GM23248 (cell line): ENCODE results near the gene FLOT1. TPM values are rescaled to one million over a fixed set of nuclear protein-coding genes. Genes with fewer than 3 reads are reported as not detected.

Experiments used
- DNase-seq: peaks from one replicate; pipeline ENCODE4 v3.0.0-alpha.2; 2015
- H2AFZ ChIP-seq: fragments of 200-600 bp; sonication (generic); 2 replicates; pipeline ENCODE4 v1.6.1; 2016; ENCODE audit warnings: antibody characterized with exemption
- H3F3A ChIP-seq: fragments of 200-600 bp; sonication (generic); 2 replicates; pipeline ENCODE4 v1.6.1; 2016; ENCODE audit warnings: mild to moderate bottlenecking, antibody characterized with exemption, mixed run types; ENCODE audit not compliant: insufficient read depth
- H3K27ac ChIP-seq: fragments of 200-600 bp; sonication (generic); 2 replicates; pipeline ENCODE4 v1.5.1; 2016; ENCODE audit warnings: mild to moderate bottlenecking
- H3K27me3 ChIP-seq: fragments of 200-600 bp; sonication (generic); replicated peaks from 2 replicates; pipeline ENCODE4 v1.6.1; 2016; ENCODE audit warnings: mild to moderate bottlenecking; ENCODE audit not compliant: insufficient read depth
- H3K36me3 ChIP-seq: fragments of 200-600 bp; sonication (generic); 2 replicates; pipeline ENCODE4 v1.6.1; 2016; ENCODE audit warnings: low read depth, mild to moderate bottlenecking
- H3K4me1 ChIP-seq: fragments of 200-600 bp; sonication (generic); 2 replicates; pipeline ENCODE4 v1.6.1; 2016; ENCODE audit warnings: mild to moderate bottlenecking; ENCODE audit not compliant: insufficient read depth
- H3K4me2 ChIP-seq: fragments of 200-600 bp; sonication (generic); one replicate; pipeline ENCODE4 v1.6.1; 2016; ENCODE audit warnings: mild to moderate bottlenecking; ENCODE audit not compliant: unreplicated experiment
- H3K4me3 ChIP-seq: fragments of 200-600 bp; sonication (generic); 2 replicates; pipeline ENCODE4 v1.5.1; 2016; ENCODE audit warnings: mild to moderate bottlenecking
- H3K79me2 ChIP-seq: fragments of 200-600 bp; sonication (generic); 2 replicates; pipeline ENCODE4 v1.6.1; 2016; ENCODE audit warnings: mild to moderate bottlenecking; ENCODE audit not compliant: insufficient read depth
- H3K9ac ChIP-seq: fragments of 200-600 bp; sonication (generic); 2 replicates; pipeline ENCODE4 v1.6.1; 2016; ENCODE audit warnings: mild to moderate bottlenecking
- H3K9me2 ChIP-seq: fragments of 200-600 bp; sonication (generic); 2 replicates; pipeline ENCODE4 v1.6.1; 2016; ENCODE audit warnings: mixed run types, mild to moderate bottlenecking, moderate library complexity; ENCODE audit not compliant: insufficient read depth
- H3K9me3 ChIP-seq: fragments of 200-600 bp; sonication (generic); one replicate; pipeline ENCODE4 v1.6.1; 2017; ENCODE audit warnings: low read depth
- H4K20me1 ChIP-seq: fragments of 200-600 bp; sonication (generic); 2 replicates; pipeline ENCODE4 v1.6.0; 2016; ENCODE audit not compliant: insufficient read depth
- EZH2 ChIP-seq: fragments of 200-600 bp; sonication (generic); IDR thresholded peaks from 2 replicates; pipeline ENCODE4 v1.6.1; 2018; ENCODE audit warnings: antibody characterized with exemption, mild to moderate bottlenecking; ENCODE audit not compliant: insufficient read depth, poor library complexity, severe bottlenecking
- EZH2phosphoT487 ChIP-seq: fragments of 200-600 bp; sonication (generic); IDR thresholded peaks from 2 replicates; pipeline ENCODE4 v1.6.1; 2018; ENCODE audit warnings: antibody characterized with exemption, moderate library complexity, mild to moderate bottlenecking, low read depth; ENCODE audit not compliant: insufficient read depth
- WGBS, 2 experiments: methylation state at CpG; one replicate each; pipeline ENCODE4 v1.1.6; 2015 to 2017; ENCODE audit warnings: low lambda C conversion rate in 2 of 2, low coverage in 1 of 2; ENCODE audit errors: missing lambda C conversion rate in 2 of 2; 5-methylcytosine and 5-hydroxymethylcytosine counted together
- in situ Hi-C: fragments of 300-500 bp; cut with MboI; formaldehyde crosslinking; loops from 2 replicates; pipeline ENCODE4 v1.15.0; 2020
- polyA plus RNA-seq: library from polyadenylated mRNA; unstranded; fragments of >200 nt; fragmentation: Nextera tagmentation; extraction: Ambion mirVana; gene quantifications from 2 replicates; pipeline ENCODE4 v1.2.1, GENCODE V29; 2016
- total RNA-seq: library from RNA; depleted of rRNA; stranded (reverse); fragments of >200 nt; shearing (Covaris generic); gene quantifications from 2 replicates; pipeline ENCODE4 v1.2.3, GENCODE V29; 2014

The FLOT1 gene
- total and polyA plus RNA-seq, 2 experiments from 2014 or later: 165 to 171 TPM

GRCh38 chr6:30690403-30691207 lies 51.9 kb downstream of the FLOT1 start, which contains the start of gene NRM:
Gene NRM (minus strand): TSS chr6:30690984. CDS start chr6:30690974, 10 bp downstream.
- peak within 1 kb of the TSS; percentile 92 for H3K27ac ChIP-seq
- peaks cover 43% of the 10 kb centered on the region for H3F3A ChIP-seq
- DNase-seq: peak; percentile 96
- H3K9me2 ChIP-seq: no peaks in the 10 kb centered on the region
- H4K20me1 ChIP-seq: no peaks in the 10 kb centered on the region
- no peaks in the 10 kb centered on the region for H3K36me3 ChIP-seq
- in situ Hi-C loops: no loop called here
- TF ChIP-seq EZH2phosphoT487: no peak
- TF ChIP-seq EZH2: no peak
- H3K27me3 ChIP-seq: no peaks in the 10 kb centered on the region
- H2AFZ ChIP-seq: peak within 1 kb of the TSS; percentile 91
- peak within 1 kb of the TSS; percentile 83 for H3K4me2 ChIP-seq
- H3K4me1 ChIP-seq: peaks cover 41% of the 10 kb centered on the region
- H3K9ac ChIP-seq: peak within 1 kb of the TSS; percentile 85
- H3K79me2 ChIP-seq: peaks cover 40% of the 10 kb centered on the region
- H3K4me3 ChIP-seq: peak within 1 kb of the TSS; percentile 91
- 2 to 3% methylated on average over 26 to 40 of the region's 40 CpGs for WGBS, 2 experiments
- no peaks in the 10 kb centered on the region for H3K9me3 ChIP-seq

- WGBS, 2 experiments: 46 to 47% methylated on average over 4 of the region's 4 CpGs
- peak overlapping the region; percentile 85 for H3K9ac ChIP-seq
These were observed 52.5 kb downstream of the FLOT1 start for GRCh38 chr6:30689985-30690384.

GRCh38 chr6:30689022-30689865 lies 53.2 kb downstream of the FLOT1 start:
- no peak for DNase-seq
- H2AFZ ChIP-seq: no peak overlapping the region
- peak overlapping the region; percentile 100 for H3K27ac ChIP-seq

More at GRCh38 chr6:30689985-30690384, 52.5 kb downstream of the FLOT1 start:
- peak overlapping the region; percentile 83 for H3K4me2 ChIP-seq
- no peaks in the 10 kb centered on the region for H3K9me3 ChIP-seq
- no peaks in the 10 kb centered on the region for H3K9me2 ChIP-seq
- in situ Hi-C loops: no loop called here
- H3K4me3 ChIP-seq: peak overlapping the region; percentile 91
- H3K36me3 ChIP-seq: peaks cover 6% of the 10 kb centered on the region; the same call in 1 of the 2 replicates
- peaks cover 45% of the 10 kb centered on the region for H3F3A ChIP-seq
- H3K27ac ChIP-seq: peak overlapping the region; percentile 92
- peaks cover 35% of the 10 kb centered on the region for H3K4me1 ChIP-seq
- DNase-seq: no peak
- TF ChIP-seq EZH2 (no peak), EZH2phosphoT487 (no peak)
- H4K20me1 ChIP-seq: no peaks in the 10 kb centered on the region
- no peaks in the 10 kb centered on the region for H3K27me3 ChIP-seq
- no peak overlapping the region for H2AFZ ChIP-seq
- H3K79me2 ChIP-seq: peaks cover 46% of the 10 kb centered on the region

GRCh38 chr6:30688569-30688968 lies 53.9 kb downstream of the FLOT1 start:
- Histone ChIP-seq H3K9me3 (no peaks in the 10 kb centered on the region), H3K4me3 (peak overlapping the region; percentile 100), H3K79me2 (peaks cover 60% of the 10 kb centered on the region), H3K27me3 (no peaks in the 10 kb centered on the region), H3F3A (peaks cover 50% of the 10 kb centered on the region), H2AFZ (no peak overlapping the region), H3K27ac (peak overlapping the region; percentile 100), H3K9me2 (no peaks in the 10 kb centered on the region), H3K36me3 (peaks cover 6% of the 10 kb centered on the region; the same call in 1 of the 2 replicates), H4K20me1 (no peaks in the 10 kb centered on the region), H3K4me2 (peak overlapping the region; percentile 99), H3K9ac (peak overlapping the region; percentile 100), H3K4me1 (peaks cover 30% of the 10 kb centered on the region)
- 94 to 97% methylated on average over 9 of the region's 9 CpGs for WGBS, 2 experiments
- DNase-seq: no peak
- in situ Hi-C loops: no loop called here
- TF ChIP-seq EZH2: no peak
- no peak for TF ChIP-seq EZH2phosphoT487

More at GRCh38 chr6:30689022-30689865, 53.2 kb downstream of the FLOT1 start:
- Histone ChIP-seq H3K79me2 (peaks cover 53% of the 10 kb centered on the region), H3K36me3 (peaks cover 6% of the 10 kb centered on the region; the same call in 1 of the 2 replicates), H4K20me1 (no peaks in the 10 kb centered on the region), H3K4me1 (peaks cover 30% of the 10 kb centered on the region), H3F3A (peaks cover 43% of the 10 kb centered on the region), H3K27me3 (no peaks in the 10 kb centered on the region), H3K9ac (peak overlapping the region; percentile 100), H3K4me3 (no peak overlapping the region), H3K9me3 (no peaks in the 10 kb centered on the region), H3K4me2 (no peak overlapping the region), H3K9me2 (no peaks in the 10 kb centered on the region)
- in situ Hi-C loops: no loop called here
- WGBS, 2 experiments: 93 to 94% methylated on average over 11 of the region's 11 CpGs
- TF ChIP-seq EZH2 (no peak), EZH2phosphoT487 (no peak)
